Measurements from ENCODE around the gene TAS2R41.

GRCh38 chr7:143448429-143448828 lies 29.2 kb upstream of the TAS2R41 start:
- TF ChIP-seq CTCF (conservative IDR thresholded peaks at IDR 0.05; ENCODE audit: low read depth, low read length): no peak
- TF ChIP-seq EZH2 (IDR thresholded peaks at IDR 0.05; ENCODE audit: low read length, unreplicated experiment): no peak
